A673 (cell line): Measurements from ENCODE around the gene HAUS1. TPM values are rescaled to one million over a fixed set of nuclear protein-coding genes. Genes with fewer than 3 reads are reported as not detected.

Experiments
- BruUV-seq: library from RNA; stranded (reverse); fragments of 400-500 nt; replicated peaks from 2 replicates; lab custom pipeline; 2021; lab: Mats Ljungman, UMichigan
- CTCF ChIA-PET: fragments of 300-600 bp; sonication (Branson Sonifier 250); formaldehyde crosslinking; loops from one replicate; lab custom pipeline; 2022; ENCODE audit warnings: antibody characterized with exemption; lab: Charles Lee
- POLR2A ChIA-PET: fragments of 300-600 bp; sonication (Branson Sonifier 250); formaldehyde crosslinking; loops from one replicate; lab custom pipeline; 2022; ENCODE audit warnings: antibody characterized with exemption; ENCODE audit not compliant: low non-redundant PET; lab: Charles Lee
- DNase-seq: peaks from one replicate; pipeline ENCODE4 v3.0.0-alpha.2; 2015; ENCODE audit warnings: low spot score
- H3K27ac ChIP-seq: fragments of 200-600 bp; sonication (generic); 2 replicates; pipeline ENCODE4 v1.5.1; 2016; ENCODE audit warnings: mixed run types, low read depth, mild to moderate bottlenecking, mixed read lengths, antibody characterized with exemption, low read length; ENCODE audit not compliant: poor library complexity, severe bottlenecking
- H3K27me3 ChIP-seq: fragments of 200-600 bp; sonication (generic); replicated peaks from 2 replicates; pipeline ENCODE4 v1.6.1; 2017; ENCODE audit warnings: mixed run types, low read depth, mild to moderate bottlenecking, mixed read lengths, antibody characterized with exemption, low read length; ENCODE audit not compliant: insufficient read depth, poor library complexity
- H3K36me3 ChIP-seq: fragments of 200-600 bp; sonication (generic); 2 replicates; pipeline ENCODE4 v1.6.1; 2016; ENCODE audit warnings: mixed run types, mild to moderate bottlenecking, mixed read lengths, antibody characterized with exemption, low read length; ENCODE audit not compliant: insufficient read depth, poor library complexity, severe bottlenecking
- H3K4me1 ChIP-seq: fragments of 200-600 bp; sonication (generic); 2 replicates; pipeline ENCODE4 v1.6.1; 2017; ENCODE audit warnings: mixed run types, mild to moderate bottlenecking, mixed read lengths, antibody characterized with exemption, low read length; ENCODE audit not compliant: insufficient read depth, poor library complexity, severe bottlenecking
- H3K4me3 ChIP-seq: fragments of 200-600 bp; sonication (generic); 2 replicates; pipeline ENCODE4 v1.5.1; 2016; ENCODE audit warnings: low read depth, mixed run types, mild to moderate bottlenecking, mixed read lengths, low read length; ENCODE audit not compliant: poor library complexity, severe bottlenecking
- H3K9me3 ChIP-seq: fragments of 200-600 bp; sonication (generic); 2 replicates; pipeline ENCODE4 v1.6.1; 2016; ENCODE audit warnings: mixed run types, low read depth, mild to moderate bottlenecking, mixed read lengths, antibody characterized with exemption, low read length; ENCODE audit not compliant: poor library complexity, severe bottlenecking
- EZH2 ChIP-seq: fragments of 200-600 bp; sonication (generic); IDR thresholded peaks from 2 replicates; pipeline ENCODE4 v1.6.1; 2017; ENCODE audit warnings: borderline replicate concordance, low read depth, mild to moderate bottlenecking, mixed read lengths, antibody characterized with exemption, low read length; ENCODE audit not compliant: poor library complexity, severe bottlenecking
- intact Hi-C: fragments of 100-400 bp; cut with micrococcal nuclease; formaldehyde crosslinking; loops from one replicate; pipeline ENCODE4 v1.10.0; 2022; ENCODE audit not compliant: unreplicated experiment
- total RNA-seq: library from RNA; stranded (reverse); gene quantifications from 2 replicates; pipeline ENCODE4 v1.2.3, GENCODE V29; 2021
- TF ChIP-seq, protein P1 (sequence below): fragments of 300-800, 200-600 bp; sonication (generic); conservative IDR thresholded peaks from 2 replicates; pipeline ENCODE4 v1.5.1; 2017; ENCODE audit warnings: low read depth, mild to moderate bottlenecking, antibody characterized with exemption, low read length, moderate library complexity, mixed read lengths

HAUS1 gene
- total RNA-seq, 1 experiment from 2014 or later, result 76.9 TPM

DNA sequence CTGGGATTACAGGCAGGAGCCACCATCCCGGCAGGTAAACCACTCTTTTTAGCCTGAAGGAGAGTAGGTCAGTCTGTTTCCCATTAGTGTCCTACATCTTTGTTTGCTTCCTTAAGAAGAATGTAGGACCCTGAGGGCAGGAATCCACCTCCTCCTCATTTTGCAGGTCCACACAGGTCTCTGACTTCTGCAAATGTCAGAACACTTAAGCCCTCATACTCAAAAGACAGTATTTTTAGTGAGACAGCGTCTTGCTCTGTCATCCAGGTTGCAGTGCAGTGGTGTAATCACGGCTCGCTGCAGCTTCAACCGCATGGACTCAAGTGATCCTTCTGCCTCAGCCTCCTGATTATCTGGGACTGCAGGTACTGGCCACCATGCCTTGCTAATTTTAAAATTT, 41.4 kb upstream of the HAUS1 start:
- H3K27ac ChIP-seq, result no peak overlapping the region

DNA sequence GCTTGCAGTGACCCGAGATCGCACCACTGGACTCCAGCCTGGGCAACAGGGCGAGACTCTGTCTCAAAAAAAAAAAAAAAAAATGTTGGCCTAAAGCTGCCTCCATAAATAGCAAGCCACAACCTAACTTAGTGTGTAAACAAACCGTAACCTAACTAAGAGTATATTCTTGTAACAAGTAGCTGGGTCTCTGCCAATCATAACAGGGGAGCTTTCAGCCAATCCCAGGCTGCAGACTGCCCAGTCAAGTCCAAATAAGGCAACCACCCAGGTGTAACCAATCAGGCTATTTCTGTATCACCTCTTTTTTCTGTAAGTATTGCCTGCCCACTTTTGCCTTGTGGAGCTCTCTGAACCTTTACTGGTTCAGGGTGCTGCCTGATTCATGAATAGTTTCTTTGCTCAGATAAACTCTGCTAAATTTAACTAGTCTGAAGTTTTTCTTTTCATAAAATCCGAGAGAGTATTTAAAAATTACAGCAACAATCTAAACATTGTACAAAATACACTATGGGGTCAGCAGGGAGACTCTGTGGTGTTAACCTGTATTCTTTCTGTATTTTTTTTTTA, 36.7 kb upstream of the HAUS1 start:
- no TSS peak for BruUV-seq
- no peak for TF ChIP-seq EZH2
- TF ChIP-seq, protein P1, sequence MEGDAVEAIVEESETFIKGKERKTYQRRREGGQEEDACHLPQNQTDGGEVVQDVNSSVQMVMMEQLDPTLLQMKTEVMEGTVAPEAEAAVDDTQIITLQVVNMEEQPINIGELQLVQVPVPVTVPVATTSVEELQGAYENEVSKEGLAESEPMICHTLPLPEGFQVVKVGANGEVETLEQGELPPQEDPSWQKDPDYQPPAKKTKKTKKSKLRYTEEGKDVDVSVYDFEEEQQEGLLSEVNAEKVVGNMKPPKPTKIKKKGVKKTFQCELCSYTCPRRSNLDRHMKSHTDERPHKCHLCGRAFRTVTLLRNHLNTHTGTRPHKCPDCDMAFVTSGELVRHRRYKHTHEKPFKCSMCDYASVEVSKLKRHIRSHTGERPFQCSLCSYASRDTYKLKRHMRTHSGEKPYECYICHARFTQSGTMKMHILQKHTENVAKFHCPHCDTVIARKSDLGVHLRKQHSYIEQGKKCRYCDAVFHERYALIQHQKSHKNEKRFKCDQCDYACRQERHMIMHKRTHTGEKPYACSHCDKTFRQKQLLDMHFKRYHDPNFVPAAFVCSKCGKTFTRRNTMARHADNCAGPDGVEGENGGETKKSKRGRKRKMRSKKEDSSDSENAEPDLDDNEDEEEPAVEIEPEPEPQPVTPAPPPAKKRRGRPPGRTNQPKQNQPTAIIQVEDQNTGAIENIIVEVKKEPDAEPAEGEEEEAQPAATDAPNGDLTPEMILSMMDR, result no peak
- Histone ChIP-seq H3K27me3 (no peaks in the 10 kb centered on the region), H3K36me3 (no peaks in the 10 kb centered on the region), H3K4me1 (no peaks in the 10 kb centered on the region), H3K9me3 (no peaks in the 10 kb centered on the region), H3K4me3 (no peak overlapping the region), H3K27ac (no peak overlapping the region)
- intact Hi-C loops, result no loop called here
- DNase-seq, result peak; percentile 12
- CTCF ChIA-PET, result no interaction called here
- POLR2A ChIA-PET, result no interaction called here

More for the DNA sequence above, 41.4 kb upstream of the HAUS1 start:
- Histone ChIP-seq H3K4me1 (no peaks in the 10 kb centered on the region), H3K27me3 (no peaks in the 10 kb centered on the region), H3K36me3 (no peaks in the 10 kb centered on the region), H3K9me3 (no peaks in the 10 kb centered on the region), H3K4me3 (no peak overlapping the region)
- CTCF ChIA-PET, result no interaction called here
- no peak for TF ChIP-seq EZH2
- TF ChIP-seq, protein P1, result no peak
- no TSS peak for BruUV-seq
- POLR2A ChIA-PET, result no interaction called here
- DNase-seq, result no peak
- intact Hi-C loops, result no loop called here

DNA sequence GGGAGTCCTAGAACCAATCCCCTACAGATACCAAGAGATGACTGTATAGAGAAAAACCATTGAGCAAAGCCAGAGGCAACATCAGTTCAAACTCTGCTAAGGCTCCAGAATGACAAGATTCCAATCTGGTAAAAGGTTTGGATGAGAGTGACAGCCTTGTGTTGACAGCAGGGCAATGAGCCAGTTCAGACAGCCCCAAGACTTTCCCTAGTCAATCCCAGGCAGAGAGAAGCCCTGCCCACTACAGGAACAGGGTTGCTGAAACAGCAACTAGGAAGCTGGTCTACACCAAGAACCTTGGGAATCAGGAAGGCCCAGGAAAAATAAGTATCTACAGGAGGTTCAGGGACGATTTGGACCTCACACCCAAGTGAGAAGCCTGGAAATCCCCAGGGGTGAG, 35.4 kb upstream of the HAUS1 start:
- H3K4me1 ChIP-seq, result peaks cover 5% of the 10 kb centered on the region
- ChIA-PET POLR2A (no interaction called here), CTCF (interaction anchor here (0.6 kb wide), 1 partner anchor 29 kb away, joined by 10 read pairs; no protein-coding TSS in a partner anchor)
- no peak for TF ChIP-seq EZH2
- TF ChIP-seq, protein P1, result no peak
- H3K27me3 ChIP-seq, result no peaks in the 10 kb centered on the region
- intact Hi-C loops, result no loop called here
- no peaks in the 10 kb centered on the region for H3K9me3 ChIP-seq
- no peak overlapping the region for H3K4me3 ChIP-seq
- no peaks in the 10 kb centered on the region for H3K36me3 ChIP-seq
- DNase-seq, result no peak
- no peak overlapping the region for H3K27ac ChIP-seq
- BruUV-seq, result no TSS peak
